Right lobe of liver (tissue), 6 donors: ENCODE results near the gene TPO. TPM values are rescaled to one million over a fixed set of nuclear protein-coding genes. Genes with fewer than 3 reads are reported as not detected.

Experiments used
- ATAC-seq, 4 donors: fragments of 200-7000 bp; cut with Tn5 transposase; one replicate each; pipeline ENCODE4 v1.9.1; 2020; ENCODE audit warnings: mild to moderate bottlenecking in 4 of 4, moderate library complexity in 4 of 4
- DNase-seq, 3 donors: peaks; one replicate each; pipeline ENCODE4 v3.0.0-alpha.2; 2020
- H3K27ac ChIP-seq, 3 donors: fragments of 200-600 bp; one replicate each; pipeline ENCODE4 v1.8.0; 2022
- H3K27me3 ChIP-seq, 2 donors: fragments of 200-600 bp; one replicate each; pipeline ENCODE4 v1.8.0; 2022
- H3K36me3 ChIP-seq, 4 donors: fragments of 200-600 bp; sonication (generic) in 1 of 4; one replicate each; pipeline versions ENCODE4 v1.5.1 to v1.8.0; 2017 to 2022; ENCODE audit warnings: control low read depth in 1 of 4
- H3K4me1 ChIP-seq, 4 donors: fragments of 200-600 bp; sonication (generic) in 1 of 4; one replicate each; pipeline versions ENCODE4 v1.5.1 to v1.8.0; 2017 to 2022; ENCODE audit warnings: control low read depth in 1 of 4
- H3K4me3 ChIP-seq, 3 donors: fragments of 200-600 bp; one replicate each; pipeline ENCODE4 v1.8.0; 2022
- H3K9me3 ChIP-seq, 4 donors: fragments of 200-600 bp; sonication (generic) in 1 of 4; one replicate each; pipeline versions ENCODE4 v1.5.1 to v1.8.0; 2017 to 2022; ENCODE audit warnings: control low read depth in 1 of 4
- POLR2A ChIP-seq: fragments of 450-650 bp; IDR thresholded peaks from one replicate; pipeline ENCODE4 v1.6.1; 2017; ENCODE audit warnings: antibody characterized with exemption, mild to moderate bottlenecking
- WGBS: methylation state at CpG from one replicate; pipeline ENCODE4 v1.1.6; 2018; ENCODE audit warnings: low coverage, low lambda C conversion rate; ENCODE audit not compliant: insufficient coverage; ENCODE audit errors: missing lambda C conversion rate; 5-methylcytosine and 5-hydroxymethylcytosine counted together
- intact Hi-C, 2 donors: fragments of 100-400 bp; cut with DNase I; formaldehyde crosslinking; loops; one replicate each; pipeline versions ENCODE4 v1.11.2 to v1.14.1; 2022
- total RNA-seq, 6 experiments: library from RNA; depleted of rRNA in 2 of 6; stranded (reverse); fragments of >200 nt in 2 of 6; fragmentation: NEBNext Ultra II Directional in 3 of 6; extraction: Animal tissue kit (Norgen Biotek cat#: 25700) in 3 of 6; gene quantifications; one replicate each; pipeline versions ENCODE4 v1.1.0 to v1.2.4, GENCODE V29; 2016 to 2023
- TF ChIP-seq, protein P1 (sequence below), 4 donors: fragments of 200-600 bp in 3 of 4; fragments of 450-650 bp in 1 of 4; IDR thresholded peaks; one replicate each; pipeline versions ENCODE4 v1.5.1 to v1.8.0; 2016 to 2022; ENCODE audit warnings: antibody characterized with exemption in 4 of 4, mild to moderate bottlenecking in 2 of 4
- donor health status: DM: no; HTN: yes; CAD: no.
- donor health status: DM: no; HTN: no; CAD: no.
- donor health status: DM: no; HTN: no; CAD: no.
- donor health status: DM: no; HTN: yes; CAD: no.
- donor health status: DM: no; HTN: yes; CAD: no.

TPO gene
- total RNA-seq, 6 experiments from 2014 or later, result not detected

DNA sequence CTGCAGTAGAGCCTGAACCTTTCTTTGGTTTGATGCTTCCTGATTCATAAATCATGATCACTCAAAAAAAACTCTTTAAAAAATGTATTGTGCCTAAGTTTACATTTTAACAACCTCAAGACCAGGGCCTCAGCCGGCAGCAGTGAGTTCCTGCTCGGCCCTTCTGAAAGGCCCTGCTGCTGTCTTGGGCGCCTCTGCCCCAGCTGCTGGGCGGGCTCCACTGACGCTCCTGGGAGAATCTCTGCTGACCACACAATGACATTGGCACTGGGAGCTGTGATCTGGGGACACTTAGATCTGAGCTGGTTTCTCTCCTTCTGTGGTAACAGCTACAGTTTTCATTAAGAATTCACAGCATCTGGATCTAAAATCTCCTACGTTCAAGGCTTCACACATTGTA lies 25.7 kb downstream of the TPO start:
- ATAC-seq, result no peak
- no peak for DNase-seq
- Histone ChIP-seq H3K27ac (no peak overlapping the region), H3K36me3 (no peaks in the 10 kb centered on the region), H3K27me3 (no peaks in the 10 kb centered on the region), H3K4me3 (no peak overlapping the region), H3K9me3 (no peaks in the 10 kb centered on the region), H3K4me1 (no peaks in the 10 kb centered on the region)
- intact Hi-C loops, result no loop called here
- WGBS, result 47% methylated on average over 4 of the region's 6 CpGs
- TF ChIP-seq POLR2A, result no peak
- TF ChIP-seq, protein P1, sequence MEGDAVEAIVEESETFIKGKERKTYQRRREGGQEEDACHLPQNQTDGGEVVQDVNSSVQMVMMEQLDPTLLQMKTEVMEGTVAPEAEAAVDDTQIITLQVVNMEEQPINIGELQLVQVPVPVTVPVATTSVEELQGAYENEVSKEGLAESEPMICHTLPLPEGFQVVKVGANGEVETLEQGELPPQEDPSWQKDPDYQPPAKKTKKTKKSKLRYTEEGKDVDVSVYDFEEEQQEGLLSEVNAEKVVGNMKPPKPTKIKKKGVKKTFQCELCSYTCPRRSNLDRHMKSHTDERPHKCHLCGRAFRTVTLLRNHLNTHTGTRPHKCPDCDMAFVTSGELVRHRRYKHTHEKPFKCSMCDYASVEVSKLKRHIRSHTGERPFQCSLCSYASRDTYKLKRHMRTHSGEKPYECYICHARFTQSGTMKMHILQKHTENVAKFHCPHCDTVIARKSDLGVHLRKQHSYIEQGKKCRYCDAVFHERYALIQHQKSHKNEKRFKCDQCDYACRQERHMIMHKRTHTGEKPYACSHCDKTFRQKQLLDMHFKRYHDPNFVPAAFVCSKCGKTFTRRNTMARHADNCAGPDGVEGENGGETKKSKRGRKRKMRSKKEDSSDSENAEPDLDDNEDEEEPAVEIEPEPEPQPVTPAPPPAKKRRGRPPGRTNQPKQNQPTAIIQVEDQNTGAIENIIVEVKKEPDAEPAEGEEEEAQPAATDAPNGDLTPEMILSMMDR (IDR thresholded peaks at IDR 0.05), result no peak

DNA sequence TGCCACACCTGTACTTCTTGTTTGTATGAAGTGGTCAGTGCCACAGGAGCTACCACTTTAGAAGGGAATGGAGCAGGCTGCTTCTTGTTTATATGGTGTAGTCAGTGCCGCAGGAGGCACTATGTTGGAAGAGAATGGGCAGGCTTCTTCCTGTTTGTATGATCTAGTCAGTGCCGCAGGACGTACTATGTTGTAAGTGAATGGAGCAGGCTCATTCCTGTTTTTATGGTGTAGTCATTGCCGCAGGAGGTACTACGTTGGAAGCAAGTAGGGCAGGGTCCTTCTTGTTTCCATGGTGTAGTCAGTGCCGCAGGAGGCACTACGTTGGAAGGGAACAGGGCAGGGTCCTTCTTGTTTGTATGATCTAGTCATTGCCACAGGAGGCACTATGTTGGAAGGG lies 27.3 kb downstream of the TPO start:
- intact Hi-C loops, result no loop called here
- DNase-seq, result no peak
- Histone ChIP-seq H3K36me3 (no peaks in the 10 kb centered on the region), H3K9me3 (no peaks in the 10 kb centered on the region), H3K27me3 (no peaks in the 10 kb centered on the region), H3K27ac (no peak overlapping the region), H3K4me3 (no peak overlapping the region), H3K4me1 (no peaks in the 10 kb centered on the region)
- no peak for TF ChIP-seq POLR2A
- TF ChIP-seq, protein P1 (IDR thresholded peaks at IDR 0.05), result no peak
- WGBS, result 68% methylated on average over 6 of the region's 7 CpGs
- no peak for ATAC-seq

DNA sequence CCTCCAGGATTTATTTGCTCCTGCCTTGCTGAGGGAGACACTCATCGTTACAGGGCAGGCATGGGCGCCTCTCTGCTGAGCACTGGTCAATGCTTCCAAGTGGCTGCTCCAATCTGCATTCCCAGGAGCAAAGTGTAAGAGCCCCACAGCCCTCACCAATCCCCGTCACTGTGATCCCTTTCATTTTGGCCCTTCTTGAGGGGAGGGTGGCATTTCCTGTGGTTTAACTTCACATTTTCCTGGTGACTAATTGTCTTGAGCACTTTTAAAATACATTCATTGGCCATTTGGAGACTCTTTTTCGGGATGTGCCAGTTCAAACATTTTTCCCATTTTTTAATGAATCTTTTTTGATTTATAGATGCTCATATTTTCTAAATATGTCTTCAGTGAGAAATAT lies 33.0 kb downstream of the TPO start:
- Histone ChIP-seq H3K4me1 (no peaks in the 10 kb centered on the region), H3K27me3 (no peaks in the 10 kb centered on the region), H3K9me3 (no peaks in the 10 kb centered on the region), H3K36me3 (no peaks in the 10 kb centered on the region), H3K4me3 (no peak overlapping the region), H3K27ac (no peak overlapping the region)
- WGBS, result 61% methylated on average over 3 of the region's 4 CpGs
- no peak for TF ChIP-seq POLR2A
- TF ChIP-seq, protein P1 (IDR thresholded peaks at IDR 0.05), result no peak
- DNase-seq, result no peak
- no peak for ATAC-seq
- intact Hi-C loops, result no loop called here

DNA sequence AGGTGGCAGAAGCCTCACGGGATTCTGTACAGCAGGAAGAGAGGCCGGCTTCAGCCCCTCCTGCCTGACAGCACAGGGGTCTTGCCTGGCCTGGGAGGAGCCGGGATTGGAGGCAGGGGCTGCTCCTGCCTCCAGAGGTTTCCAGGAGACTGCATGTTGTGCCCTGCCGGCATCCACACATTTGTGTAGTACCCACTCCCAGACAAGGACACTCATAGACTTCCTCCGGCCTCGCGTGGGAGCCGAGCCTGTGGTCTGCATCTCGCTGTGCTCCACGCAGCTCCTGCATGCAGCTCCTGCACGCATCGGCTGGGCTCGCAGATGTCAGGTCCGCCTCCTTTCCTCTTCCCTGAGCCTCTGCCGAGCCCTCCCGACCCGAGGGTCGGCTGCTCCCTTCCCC lies 34.7 kb downstream of the TPO start:
- no peaks in the 10 kb centered on the region for H3K4me1 ChIP-seq
- WGBS, result 23% methylated on average over 8 of the region's 18 CpGs
- DNase-seq (no peak), ATAC-seq (no peak)
- intact Hi-C loops, result no loop called here
- H3K27me3 ChIP-seq, result no peaks in the 10 kb centered on the region
- H3K4me3 ChIP-seq, result no peak overlapping the region
- no peaks in the 10 kb centered on the region for H3K9me3 ChIP-seq
- no peaks in the 10 kb centered on the region for H3K36me3 ChIP-seq
- no peak overlapping the region for H3K27ac ChIP-seq
- TF ChIP-seq, protein P1 (IDR thresholded peaks at IDR 0.05), result no peak
- no peak for TF ChIP-seq POLR2A

DNA sequence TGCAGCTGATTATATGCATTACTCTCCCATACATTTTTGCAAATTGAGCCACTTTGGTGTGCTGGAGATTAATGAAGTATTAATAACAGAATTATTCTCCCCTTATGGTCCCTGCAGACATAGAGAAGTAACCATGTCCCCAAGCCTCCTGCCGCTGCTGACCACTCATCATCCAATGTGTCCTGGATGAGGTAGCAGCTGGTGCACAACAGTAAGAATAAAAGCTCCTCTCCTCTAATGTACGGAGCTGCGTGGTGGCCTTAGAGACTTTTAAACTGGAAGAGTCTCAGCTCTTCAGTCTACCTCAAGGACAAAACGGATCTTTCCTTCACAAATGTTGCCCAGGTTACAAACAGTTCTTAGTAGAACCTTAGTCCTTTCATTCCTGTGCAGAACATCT lies 37.7 kb downstream of the TPO start:
- 36% methylated on average over 4 of the region's 4 CpGs for WGBS
- H3K4me3 ChIP-seq, result no peak overlapping the region
- intact Hi-C loops, result no loop called here
- no peaks in the 10 kb centered on the region for H3K4me1 ChIP-seq
- H3K36me3 ChIP-seq, result no peaks in the 10 kb centered on the region
- no peak for DNase-seq
- H3K27me3 ChIP-seq, result no peaks in the 10 kb centered on the region
- no peaks in the 10 kb centered on the region for H3K9me3 ChIP-seq
- no peak overlapping the region for H3K27ac ChIP-seq
- TF ChIP-seq, protein P1 (IDR thresholded peaks at IDR 0.05), result no peak
- TF ChIP-seq POLR2A, result no peak
- ATAC-seq, result no peak
